Hypothalamus (tissue), 51 donors: Measurements from ENCODE around the gene HBG1.
"Not testable (repeated sequence)": the region's sequence is repeated elsewhere in the genome, so short reads cannot be mapped to it uniquely, and the experiment has no call there.

ENCODE experiments used
- DNase-seq, 51 donors: peaks; one replicate each; lab custom pipeline; 2025; lab: John Stamatoyannopoulos, UW

Gene HBG1

DNA sequence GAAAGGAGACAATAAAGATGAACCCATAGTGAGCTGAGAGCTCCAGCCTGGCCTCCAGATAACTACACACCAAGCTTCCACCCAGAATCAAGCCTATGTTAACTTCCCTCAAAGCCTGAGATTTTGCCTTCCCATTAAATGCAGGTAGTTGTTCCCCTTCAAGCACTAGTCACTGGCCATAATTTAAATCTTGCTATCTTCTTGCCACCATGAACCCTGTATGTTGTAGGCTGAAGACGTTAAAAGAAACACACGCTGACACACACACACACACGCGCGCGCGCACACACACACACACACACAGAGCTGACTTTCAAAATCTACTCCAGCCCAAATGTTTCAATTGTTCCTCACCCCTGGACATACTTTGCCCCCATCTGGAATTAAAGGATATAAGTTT, 1.2 kb downstream of the HBG1 start:
- not testable (repeated sequence) for DNase-seq

DNA sequence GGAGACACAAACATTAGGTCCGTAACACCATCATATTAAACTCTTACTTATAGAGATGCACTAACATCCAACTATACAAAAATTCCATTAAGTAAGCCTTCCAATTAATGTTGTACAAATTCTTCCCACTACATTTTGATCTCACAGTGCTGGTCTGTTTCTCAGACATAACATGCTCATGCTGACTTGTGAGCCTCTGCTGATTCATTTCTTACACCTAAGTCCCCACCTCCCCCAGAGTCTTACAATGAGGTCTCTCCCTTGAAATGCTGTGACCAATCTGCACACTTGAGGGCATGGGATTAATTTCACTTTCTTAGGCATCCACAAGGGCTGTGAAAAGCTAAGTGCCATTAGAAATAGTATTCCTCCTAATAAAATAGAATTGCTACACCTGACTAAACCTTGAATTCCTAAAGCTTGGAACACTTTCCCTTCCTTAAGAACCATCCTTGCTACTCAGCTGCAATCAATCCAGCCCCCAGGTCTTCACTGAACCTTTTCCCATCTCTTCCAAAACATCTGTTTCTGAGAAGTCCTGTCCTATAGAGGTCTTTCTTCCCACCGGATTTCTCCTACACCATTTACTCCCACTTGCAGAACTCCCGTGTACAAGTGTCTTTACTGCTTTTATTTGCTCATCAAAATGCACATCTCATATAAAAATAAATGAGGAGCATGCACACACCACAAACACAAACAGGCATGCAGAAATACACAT, 2.0 kb downstream of the HBG1 start:
- DNase-seq = no peak

DNA sequence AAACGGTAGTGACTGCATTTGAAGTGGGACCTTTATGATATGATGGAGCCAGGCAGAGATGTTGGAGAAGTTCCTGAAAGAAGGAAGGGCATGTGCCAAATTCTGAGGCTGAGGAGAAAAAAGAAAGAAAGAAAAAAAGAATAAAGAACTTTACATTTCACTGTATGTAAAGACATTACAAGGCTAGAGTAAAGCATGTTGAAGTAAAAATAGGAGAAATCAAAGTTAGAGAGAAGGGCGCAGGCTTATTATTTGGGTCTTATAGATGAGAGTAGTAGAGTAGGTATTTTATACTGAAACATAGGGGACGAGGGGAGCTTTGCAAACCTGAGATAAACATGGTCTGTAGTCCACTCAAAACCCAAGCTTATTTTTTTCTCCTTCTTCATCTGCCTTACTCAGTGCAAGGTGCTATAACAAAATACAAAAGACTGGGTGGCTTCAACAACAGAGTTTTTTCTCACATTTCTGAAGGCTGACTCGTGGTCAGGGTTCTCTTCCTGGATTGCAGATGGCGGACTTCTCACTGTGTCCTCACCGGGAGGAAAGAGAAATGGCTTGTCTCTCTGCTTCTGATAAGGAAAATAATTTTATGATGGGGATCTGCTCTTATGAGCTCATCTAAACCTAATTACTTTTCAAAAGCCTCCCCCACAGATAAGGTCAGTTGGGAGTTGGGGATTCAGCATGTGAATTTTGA, 2.7 kb downstream of the HBG1 start:
- DNase-seq = no peak

DNA sequence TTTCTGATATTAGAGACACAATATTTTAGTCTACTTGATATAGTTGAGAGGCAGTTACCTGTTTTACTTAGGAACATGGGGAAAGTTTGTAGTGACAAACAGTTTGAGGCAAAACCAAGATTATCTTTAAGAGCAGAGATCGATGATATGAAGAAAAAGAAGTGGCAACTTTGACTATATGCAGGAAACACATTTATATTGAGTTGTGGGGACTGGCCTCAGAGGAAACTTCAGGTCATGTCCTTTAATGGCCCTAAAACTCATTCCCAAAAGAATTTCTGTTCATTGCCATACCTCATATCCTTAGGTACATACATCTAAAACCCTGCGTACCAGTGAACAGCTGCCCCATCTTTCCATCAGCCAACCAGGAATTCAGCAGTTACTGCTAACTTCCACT, 4.5 kb downstream of the HBG1 start:
- no peak for DNase-seq

DNA sequence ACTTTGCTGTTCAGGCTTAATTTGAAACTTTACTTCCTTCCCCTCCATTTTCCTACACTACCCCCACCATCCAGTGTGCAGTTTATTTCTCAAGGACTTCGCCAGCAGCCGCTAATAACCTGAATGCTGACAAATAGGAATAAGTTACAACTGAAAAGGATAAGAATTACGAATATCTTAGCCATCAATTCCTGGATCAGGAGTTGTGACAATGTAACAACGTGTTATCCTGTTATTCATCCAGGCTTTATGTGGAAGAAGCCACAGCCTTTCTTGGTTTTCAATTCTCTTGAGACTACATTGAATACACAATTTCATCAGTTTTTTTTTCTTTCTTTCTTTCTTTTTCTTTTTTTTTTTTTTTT, 5.9 kb downstream of the HBG1 start:
- DNase-seq = no peak

DNA sequence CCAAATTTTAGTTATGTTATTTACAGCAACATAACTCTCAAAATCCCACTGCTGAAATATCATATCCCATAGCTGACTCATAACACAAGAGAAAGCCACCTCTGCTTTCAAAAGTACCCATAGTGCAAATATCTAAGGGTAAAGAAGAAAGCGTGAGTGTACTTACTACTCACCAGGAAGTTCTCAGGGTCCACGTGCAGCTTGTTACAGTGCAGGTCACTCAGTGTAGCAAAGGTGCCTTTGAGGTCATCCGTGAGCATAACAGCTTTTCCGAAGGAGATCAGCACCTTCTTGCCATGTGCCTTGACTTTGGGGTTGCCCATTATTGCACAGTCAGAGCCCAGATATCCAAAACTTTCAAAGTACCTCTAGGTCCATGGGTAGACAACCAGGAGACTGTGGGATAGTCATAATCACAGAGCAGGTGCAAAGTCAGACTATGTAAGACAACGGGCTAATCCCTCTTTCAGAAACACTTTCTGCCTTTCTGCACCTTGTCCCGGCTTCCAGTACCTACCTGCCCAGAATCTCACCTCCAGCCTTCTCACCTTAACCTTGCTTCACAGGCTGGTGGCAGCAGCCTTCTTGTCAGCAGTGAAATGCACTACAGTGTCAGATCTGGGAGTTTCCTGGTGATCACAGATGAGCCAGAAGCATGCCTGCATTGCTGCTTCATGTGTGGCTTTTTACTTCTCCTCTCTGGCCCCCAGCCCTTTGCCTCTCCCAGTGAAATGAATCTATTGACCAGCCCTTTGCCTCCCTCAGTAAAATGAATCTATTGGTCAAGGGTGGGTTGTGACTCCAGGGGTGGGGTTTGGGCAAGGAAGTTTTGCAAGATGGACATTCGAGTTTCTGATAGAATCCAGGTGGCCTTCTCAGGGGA, 6.5 kb downstream of the HBG1 start:
- no peak for DNase-seq

DNA sequence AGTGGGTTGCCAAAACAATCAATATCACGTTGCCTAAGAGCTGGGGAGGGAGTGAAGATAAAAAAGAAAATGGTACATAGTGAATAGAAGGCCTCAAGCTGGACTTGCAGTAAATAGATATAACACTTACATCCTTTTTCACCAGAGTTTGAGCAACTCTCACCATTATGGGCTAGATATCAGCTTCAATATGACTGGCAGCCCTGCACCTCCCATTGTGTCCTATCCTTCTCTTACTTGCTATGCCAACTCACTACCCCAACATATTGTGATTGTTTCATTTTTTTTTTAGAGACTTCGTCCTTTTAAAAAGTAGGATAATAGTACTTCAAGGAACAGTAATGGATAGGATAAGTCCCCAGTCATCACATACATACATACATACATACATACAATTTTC, 7.4 kb downstream of the HBG1 start:
- no peak for DNase-seq

DNA sequence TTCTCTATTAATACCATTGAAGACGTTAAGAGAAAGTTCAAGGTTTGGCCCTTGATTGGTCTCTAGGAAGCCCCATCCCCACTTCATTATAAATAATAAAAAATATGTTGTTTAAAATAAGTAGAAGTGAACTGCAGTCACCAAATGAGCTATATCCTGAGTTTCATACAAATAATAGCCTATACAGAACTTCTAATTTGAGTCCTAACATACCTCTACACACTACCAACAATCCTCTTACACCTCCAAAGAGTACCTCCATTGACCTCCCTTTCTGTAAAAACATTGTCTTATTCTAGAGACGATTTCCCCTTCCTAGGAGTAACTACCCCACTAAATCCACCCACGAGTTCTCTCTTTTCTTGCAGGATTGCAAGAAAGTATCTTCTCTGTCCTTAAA, 8.2 kb downstream of the HBG1 start:
- no peak for DNase-seq

DNA sequence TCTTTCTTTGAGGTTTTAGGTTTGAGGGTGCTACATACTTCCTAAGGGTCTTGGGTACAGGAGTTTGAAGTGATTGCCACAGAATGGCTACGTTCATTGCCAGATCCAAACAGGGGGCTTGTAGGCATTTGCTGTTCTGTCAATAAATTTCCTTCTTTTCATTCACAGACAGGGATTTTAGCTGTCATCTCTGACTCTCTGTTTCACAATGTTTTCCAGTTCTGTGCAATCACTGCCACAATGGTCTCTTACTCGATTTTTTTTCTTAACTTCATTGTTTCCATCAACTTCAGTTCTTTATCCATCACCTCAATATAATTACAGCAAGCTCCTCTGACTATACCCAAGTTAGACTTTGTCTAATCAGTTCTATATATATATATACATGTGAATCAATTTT, 9.2 kb downstream of the HBG1 start:
- DNase-seq = no peak

DNA sequence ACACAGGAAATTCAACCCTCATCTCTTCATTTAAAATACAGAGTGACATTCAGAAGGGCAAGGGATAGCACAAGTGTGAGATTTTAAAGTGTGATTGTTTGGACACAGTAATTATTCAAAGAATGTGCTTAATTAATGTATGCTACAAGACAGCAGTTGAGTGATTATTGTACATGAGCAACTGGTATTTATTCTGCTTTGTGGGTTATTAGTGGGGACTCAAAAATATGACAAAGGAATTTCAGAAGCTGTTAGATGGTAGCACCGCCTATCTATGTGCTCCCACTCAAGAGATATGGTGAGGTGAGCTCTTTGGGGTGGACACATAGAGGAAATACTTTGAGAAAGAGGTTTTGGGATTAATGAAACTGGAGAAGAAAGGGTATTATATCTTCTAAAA, 9.6 kb downstream of the HBG1 start:
- no peak for DNase-seq

DNA sequence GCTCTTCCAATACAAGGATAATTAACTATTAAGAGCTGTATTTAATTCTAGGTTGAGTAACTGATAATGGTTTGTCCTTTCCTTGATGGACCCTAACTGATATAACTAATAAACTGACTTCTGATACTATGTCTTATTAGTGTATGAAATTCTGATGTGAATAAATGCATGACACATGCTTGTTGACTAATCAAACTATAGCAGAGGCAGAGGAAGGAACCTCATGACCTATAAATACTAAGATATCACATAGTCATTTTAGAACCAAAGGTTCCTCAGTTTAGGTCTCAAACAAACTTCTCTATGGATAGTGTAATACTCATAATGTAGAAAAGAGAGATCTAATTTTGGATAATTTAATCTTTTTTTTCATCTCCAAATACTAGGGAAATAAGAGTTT, 10.6 kb downstream of the HBG1 start:
- no peak for DNase-seq

DNA sequence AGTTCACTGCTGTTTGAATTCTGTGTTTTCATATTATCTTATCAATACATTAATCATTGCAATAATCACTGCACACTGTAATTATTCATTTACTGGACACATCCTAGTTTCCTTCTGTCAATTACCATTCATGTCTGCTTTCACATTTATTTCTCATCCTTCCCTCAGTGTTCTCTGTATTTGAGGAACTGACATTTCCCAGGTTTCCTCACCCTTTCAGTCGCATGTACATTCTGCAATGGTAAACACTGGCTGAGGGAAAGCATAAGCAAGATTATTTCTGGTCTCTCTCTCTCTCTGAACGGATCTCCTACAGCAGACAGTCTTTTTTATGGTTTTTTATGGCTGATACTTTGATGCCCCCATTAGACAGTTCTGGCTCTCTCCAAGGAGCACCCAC, 11.2 kb downstream of the HBG1 start:
- no peak for DNase-seq

DNA sequence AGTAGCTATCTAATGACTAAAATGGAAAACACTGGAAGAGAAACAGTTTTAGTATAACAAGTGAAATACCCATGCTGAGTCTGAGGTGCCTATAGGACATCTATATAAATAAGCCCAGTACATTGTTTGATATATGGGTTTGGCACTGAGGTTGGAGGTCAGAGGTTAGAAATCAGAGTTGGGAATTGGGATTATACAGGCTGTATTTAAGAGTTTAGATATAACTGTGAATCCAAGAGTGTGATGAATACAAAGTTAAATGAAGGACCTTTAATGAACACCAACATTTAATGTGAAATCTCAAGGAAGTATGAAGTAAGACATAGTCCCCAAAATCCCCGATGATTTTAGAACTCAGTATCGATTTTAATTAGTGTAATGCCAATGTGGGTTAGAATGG, 12.2 kb downstream of the HBG1 start:
- DNase-seq = no peak

DNA sequence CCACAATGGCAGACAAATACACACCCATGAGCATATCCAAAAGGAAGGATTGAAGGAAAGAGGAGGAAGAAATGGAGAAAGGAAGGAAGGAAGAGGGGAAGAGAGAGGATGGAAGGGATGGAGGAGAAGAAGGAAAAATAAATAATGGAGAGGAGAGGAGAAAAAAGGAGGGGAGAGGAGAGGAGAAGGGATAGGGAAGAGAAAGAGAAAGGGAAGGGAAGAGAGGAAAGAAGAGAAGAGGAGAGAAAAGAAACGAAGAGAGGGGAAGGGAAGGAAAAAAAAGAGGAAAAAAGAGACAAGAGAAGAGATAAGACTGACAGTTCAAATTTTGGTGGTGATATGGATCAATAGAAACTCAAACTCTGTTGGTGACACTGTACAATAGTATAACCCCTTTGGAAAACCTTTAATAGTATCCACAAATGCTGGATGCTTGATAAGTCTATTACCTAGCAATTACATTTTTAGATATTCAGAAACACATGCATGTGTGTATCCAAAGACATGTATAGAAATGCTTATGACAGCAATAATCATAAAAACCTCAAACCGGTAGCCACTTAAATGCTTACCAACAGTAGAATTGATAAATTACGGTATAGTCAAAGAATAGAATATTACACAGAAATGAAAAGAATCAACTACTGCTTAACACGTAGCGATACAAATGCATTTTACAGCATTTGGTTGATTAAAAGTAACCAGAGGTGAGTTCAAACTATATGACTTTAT, 14.1 kb downstream of the HBG1 start:
- DNase-seq = no peak

DNA sequence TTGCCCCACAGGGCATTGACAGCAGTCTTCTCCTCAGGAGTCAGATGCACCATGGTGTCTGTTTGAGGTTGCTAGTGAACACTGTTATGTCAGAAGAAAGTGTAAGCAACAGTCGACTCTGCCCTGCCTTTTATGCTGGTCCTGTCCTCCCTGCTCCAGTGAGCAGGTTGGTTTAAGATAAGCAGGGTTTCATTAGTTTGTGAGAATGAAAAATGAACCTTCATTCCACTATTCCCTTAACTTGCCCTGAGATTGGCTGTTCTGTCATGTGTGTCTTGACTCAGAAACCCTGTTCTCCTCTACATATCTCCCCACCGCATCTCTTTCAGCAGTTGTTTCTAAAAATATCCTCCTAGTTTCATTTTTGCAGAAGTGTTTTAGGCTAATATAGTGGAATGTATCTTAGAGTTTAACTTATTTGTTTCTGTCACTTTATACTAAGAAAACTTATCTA, 15.2 kb downstream of the HBG1 start, which contains the start of gene HBD:
Gene HBD, minus strand, starts transcription at position 103 of the 454 bp plus-strand sequence. Its CDS starts 50 bp downstream, at position 53.
- no peak for DNase-seq

DNA sequence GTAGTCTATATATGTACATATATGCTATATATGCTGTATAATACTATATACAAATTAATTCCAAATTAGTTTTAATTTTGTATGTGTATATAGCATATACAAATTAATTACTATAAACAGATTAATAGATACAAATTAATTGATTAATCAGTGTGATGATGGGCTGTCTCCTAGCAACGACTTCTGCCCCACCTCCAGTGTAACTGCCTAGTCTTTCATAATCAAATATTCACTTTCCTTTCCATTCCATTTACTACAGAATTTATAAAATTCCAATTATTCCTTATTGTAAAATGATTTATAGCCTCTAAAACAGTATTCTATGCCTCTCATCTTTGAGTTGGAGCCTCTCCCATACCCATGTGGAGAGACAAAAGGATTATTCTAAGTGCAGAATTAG, 16.4 kb downstream of the HBG1 start:
- DNase-seq = no peak

DNA sequence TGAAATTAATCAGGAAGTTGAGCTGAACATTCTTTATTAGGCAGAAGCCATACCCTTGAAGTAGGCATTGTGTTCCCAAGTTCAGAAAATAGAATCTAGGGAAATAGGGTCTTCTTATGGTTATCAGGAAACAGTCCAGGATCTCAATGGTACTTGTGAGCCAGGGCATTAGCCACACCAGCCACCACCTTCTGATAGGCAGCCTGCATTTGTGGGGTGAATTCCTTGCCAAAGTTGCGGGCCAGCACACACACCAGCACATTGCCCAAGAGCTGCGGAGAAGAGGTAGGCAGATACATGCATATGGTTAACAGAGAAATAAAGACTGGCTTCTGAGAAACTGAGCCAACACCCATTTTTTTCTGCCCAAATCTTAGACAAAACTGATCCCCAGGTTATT, 16.8 kb downstream of the HBG1 start:
- no peak for DNase-seq

DNA sequence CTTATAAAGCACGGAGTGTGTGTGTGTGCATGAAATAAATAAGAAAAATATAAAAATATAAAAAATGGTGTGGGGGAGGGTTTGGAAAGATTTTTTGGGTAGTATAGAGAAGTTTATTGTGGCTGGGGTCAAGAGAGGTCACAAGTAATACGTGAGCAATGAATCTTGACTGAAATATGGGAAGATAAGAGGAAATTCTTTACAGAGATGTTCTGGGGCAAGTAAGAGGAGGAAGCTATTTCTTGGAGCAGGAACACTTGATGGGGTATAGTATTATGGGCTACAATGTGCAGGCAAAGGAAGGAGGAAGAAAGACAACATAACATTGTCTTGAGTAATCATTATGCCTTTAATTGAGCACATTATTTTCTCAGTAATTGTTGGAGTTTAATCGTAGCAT, 17.5 kb downstream of the HBG1 start:
- DNase-seq = no peak

DNA sequence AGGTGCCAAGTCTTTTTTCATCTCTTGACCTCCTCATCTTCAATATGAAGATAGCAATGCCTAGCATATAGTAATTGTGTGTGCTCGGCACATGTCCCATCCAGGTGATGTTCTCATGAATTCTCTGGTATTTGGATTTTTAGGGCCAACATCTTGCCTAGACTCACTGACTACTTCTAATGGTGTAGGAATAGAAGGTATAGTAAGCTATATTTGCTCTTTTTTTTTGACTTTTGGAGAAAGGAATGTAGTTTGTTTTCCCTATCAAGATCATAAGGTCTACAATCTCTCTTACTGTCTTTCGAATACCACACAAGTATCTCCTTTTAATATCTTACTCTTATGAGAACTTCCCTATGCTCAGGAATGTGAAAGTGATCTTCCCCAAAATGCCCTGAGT, 18.5 kb downstream of the HBG1 start:
- no peak for DNase-seq

DNA sequence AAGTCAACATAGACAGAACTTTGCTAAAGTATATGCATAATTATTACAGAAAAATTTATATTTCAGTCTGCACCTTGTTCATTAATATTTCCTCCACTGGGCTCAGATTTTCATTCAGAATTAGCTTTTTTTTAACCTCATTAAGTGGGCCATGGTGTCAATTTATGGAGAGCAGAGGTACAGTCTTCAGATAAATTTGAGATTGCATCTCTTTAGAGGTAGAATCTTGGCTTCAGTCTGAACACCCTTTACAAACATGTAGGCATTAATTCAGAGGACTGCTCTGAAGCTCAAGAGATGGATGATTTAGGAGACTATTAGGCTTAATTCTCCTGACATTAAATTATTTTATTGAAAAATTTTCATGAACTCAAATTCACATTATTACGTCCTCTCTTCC, 19.4 kb downstream of the HBG1 start:
- DNase-seq = no peak

DNA sequence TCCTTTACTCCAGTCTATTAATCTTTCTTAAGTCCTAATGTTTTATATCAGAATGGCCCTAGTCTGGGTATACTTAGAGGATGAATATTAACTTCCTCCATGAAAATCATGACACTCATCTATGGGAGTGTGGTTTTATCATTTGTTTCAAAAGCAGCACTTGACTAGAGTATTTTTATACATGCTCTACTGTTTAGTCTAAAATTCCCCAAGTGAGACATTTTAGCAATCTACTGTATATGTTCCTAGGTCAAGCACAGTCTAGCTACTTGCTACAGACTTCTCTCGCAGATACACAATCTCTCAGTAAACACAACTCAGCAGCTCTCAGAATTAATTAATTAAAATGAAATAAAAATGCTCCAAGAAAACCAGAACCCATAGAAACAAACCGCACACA, 19.9 kb downstream of the HBG1 start:
- DNase-seq = no peak
